Hypothalamus (tissue), 51 donors: ENCODE measurements around the gene NRSN2.
"Not testable (repeated sequence)": the region's sequence is repeated elsewhere in the genome, so short reads cannot be mapped to it uniquely, and the experiment has no call there.

ENCODE experiments used
- DNase-seq, 51 donors: peaks; one replicate each; lab custom pipeline; 2025; lab: John Stamatoyannopoulos, UW

The NRSN2 gene

GRCh38 chr20:347640-348484, 951 bp downstream of the NRSN2 start:
- DNase-seq = peak in 50 of 51 donors; percentile 29 to 95 (median 87)

DNA sequence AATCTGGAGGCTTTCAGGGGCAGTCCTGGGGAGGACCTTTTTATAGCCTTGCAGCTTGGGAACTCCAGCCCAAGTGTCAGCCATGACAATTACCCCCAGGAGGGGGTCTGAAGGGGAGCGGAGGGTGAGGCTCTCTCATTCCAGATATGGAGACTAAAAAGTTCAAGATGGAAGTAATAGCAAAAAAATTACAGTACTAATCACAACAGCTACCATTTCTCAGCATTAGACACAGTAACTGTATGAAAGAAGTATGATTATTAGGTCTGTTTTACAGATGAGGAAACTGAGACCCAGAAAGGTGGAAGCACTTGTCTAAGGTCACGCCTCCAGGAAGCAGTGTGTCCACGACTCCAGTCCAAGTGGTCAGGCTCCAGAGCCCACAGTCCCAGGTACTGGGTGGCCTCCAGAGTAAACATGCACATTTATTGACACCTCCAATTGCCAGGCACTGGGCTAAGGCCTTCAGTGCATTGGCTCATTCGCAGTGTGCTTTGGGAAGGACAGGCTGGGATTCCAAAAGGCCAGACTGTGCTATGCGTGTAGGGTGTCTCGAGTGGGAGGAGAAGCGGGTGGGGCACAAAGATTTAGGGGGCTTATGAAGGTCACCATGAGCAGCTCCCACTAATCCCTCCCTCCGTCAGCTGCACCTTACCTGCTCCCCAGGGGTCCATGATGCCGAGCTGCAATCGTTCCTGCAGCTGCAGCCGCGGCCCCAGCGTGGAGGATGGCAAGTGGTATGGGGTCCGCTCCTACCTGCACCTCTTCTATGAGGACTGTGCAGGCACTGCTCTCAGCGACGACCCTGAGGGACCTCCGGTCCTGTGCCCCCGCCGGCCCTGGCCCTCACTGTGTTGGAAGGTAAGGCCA, 2.3 kb downstream of the NRSN2 start:
- no peak for DNase-seq

DNA sequence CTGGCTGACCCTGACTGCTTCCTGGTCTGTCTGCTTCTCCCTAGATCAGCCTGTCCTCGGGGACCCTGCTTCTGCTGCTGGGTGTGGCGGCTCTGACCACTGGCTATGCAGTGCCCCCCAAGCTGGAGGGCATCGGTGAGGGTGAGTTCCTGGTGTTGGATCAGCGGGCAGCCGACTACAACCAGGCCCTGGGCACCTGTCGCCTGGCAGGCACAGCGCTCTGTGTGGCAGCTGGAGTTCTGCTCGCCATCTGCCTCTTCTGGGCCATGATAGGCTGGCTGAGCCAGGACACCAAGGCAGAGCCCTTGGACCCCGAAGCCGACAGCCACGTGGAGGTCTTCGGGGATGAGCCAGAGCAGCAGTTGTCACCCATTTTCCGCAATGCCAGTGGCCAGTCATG, 6.3 kb downstream of the NRSN2 start:
- no peak for DNase-seq

- DNase-seq = peak in 47 of 51 donors; percentile 11 to 81 (median 49)
Observed at GRCh38 chr20:354298-354977, 7.5 kb downstream of the NRSN2 start.

DNA sequence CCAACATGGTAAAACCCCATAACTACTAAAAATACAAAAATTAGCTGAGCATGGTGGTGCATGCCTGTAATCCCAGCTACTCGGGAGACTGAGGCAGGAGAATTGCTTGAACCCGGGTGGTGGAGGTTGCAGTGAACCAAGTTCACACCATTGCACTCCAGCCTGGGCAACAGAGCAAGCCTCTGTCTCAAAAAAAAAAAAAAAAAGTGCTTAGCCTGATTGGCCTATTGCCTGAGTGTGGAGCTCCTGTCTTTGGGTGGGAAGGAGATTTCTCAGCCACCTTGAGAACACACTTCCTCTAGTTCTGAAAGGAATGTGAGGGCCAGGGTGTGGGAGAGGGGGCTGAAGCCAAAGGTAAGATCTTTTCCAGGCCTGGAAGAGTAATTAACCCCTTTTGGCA, 9.2 kb downstream of the NRSN2 start:
- DNase-seq = not testable (repeated sequence)

DNA sequence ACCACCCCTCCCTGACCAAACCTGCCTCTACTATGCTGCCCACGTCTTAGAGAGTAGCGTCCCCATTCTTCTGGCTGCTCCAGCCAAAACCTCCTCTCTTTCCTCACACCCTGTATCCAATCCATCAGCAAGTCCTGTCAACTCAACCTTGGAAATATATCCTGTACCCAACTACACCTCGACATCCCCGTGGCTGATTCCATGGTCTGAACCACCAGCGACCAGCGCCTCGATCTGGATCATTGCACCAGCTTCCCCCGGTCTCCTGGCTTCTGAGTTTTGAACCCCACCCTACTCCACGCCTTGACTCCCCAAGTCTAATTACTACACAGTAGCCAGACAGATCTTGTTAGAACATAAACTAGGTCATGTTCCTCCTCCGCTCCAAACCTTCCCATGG, 9.8 kb downstream of the NRSN2 start:
- no peak for DNase-seq

DNA sequence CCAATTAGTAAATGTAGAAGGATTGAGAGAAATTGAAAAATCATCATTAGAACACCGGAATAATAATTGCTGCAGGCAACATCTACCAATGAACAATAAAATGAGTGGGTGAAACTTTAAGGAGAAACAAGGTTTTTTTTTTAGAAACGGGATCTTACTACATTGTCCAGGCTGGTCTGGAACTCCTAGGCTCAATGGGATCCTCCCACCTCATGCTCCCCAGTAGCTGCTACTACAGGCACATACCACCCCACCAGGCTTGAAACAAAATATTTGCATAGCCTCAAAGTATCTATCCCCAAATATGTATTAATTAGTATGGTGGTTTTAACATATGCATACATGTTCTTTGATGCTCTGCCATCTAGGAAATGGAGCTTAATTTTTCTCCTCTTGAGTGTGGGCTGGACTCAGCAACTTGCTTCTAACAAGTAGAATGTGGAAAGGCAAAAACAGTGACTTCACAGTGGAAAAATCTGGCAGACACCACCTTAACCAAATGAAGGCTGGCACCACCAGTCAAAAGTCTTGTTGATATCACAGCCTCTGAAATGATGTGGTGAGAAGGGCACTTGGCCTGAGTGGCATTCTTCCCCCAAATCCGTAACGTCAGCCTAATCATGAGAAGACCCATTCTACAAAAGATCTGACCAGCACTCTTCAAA, 12.1 kb downstream of the NRSN2 start:
- DNase-seq = no peak

GRCh38 chr20:361561-361960, 14.7 kb downstream of the NRSN2 start:
- no peak for DNase-seq

DNA sequence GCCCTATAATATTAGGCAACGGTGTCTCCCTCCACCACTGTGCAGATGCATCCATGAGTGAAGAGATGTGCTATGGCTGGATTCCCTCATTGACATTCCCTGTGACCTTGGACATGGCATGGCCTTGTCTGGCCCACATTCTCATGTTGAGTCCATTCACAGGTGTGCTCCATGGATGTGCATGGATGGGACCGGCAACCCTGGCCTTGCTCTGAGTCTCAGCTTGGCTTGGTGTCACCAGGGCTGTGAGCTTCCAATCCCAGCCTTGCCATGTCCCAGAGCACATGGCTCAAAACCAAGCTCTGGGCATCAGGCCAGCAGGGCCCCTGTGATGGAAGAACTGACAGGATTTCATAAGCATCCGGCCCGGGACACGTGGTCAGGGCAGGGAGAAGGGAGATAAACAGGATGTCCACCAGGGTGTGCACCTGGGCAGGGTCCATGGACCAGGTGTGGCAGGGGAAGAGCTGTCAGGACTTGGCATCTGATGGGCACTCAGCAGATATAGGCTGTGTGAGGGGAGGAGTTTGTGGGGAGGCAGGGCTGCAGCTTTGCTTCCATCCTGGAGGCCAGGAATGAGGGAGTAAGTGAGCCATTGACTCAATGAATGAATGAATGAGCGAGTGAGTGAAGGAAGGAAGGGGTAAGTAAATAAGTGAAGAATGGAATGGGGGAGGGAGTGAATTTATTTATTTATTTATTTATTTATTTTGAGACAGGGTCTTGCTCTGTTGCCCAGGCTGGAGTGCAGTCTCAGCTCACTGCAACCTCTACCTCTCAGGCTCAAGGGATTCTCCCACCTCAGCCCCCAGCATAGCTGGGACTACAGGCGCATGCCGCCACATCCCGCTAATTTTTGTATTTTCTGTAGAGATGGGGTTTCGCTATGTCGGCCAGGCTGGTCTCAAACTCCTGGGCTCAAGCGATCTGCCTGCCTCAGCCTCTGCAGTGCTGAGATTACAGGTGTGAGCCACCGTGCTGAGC, 15.7 kb downstream of the NRSN2 start:
- peak in 42 of 51 donors; percentile 1 to 77 (median 48) for DNase-seq

DNA sequence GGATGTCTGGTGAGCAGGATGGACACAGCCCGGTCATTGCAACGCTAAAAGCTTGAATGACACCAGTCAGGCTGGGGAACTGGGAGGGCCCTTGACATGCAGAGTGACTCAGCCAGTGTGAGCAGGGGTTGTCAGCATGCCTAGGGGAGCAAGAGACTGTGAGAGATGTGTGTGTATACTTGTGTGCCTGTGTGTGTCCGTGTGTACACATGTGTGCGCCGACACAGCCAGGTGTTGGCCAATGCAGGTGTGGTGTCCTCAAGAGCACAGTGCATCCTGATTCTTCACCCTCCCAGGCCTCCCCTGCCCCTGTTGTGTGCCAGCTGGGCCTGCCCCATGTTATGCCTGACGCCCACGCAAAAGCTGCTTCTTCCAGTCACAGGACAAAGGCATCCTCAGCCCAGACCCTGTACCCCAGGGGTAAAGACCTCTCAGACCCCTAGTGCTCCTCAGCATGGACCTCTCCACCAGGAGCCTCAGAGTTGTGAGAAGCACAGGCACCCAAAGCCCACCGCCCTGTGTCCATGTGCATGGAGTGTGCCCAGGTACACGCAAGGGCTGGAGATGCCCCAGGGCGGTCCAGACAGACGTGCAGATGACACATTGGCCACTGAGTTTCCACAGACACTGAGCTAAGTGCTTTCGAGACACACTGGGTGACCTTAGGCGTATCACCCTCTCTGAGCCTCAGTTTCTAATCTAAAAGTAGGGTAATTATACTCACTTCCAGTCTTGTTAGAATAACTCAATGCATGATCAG, 16.6 kb downstream of the NRSN2 start:
- no peak for DNase-seq

DNA sequence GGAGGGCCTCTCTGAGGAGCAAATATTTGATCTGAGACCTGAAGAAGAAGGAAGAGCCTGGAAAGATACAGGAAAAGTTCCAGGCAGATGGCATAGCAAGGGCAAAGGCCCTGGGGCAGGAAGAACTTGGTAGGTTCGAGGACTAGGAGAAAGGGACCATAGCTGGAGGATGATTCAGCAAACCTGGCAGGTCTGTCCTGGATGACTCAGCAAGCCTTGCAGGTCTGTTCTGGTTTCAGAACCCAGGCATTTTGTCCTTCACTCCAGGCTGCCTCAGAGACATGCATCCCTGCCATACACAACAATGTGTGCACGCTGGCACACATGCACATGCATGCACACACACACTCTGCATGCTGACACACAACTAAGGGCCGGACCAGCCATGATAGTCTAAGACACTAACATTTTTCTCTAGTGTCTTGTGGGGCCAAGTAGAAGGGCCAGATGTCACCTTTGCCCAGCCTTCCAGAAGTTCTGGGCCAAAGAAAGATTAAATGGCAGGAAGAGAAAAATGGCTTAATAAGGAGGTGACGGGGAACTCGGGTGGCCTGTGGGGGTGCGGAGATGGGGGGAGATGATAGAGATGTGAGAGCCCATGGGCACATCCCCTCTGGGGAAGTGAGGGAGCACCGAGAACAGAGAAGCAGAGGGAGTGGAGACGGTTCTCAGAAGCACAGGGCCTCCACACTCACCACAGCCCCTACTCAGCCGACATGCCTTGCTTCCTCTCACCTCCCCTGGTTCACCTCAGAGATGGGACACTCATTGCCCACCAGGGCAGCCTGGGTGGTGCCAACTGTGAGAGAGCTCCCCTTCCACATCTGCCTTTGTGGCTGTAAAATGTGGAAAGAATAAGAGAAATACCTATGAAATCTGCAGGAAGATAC, 18.2 kb downstream of the NRSN2 start:
- no peak for DNase-seq

DNA sequence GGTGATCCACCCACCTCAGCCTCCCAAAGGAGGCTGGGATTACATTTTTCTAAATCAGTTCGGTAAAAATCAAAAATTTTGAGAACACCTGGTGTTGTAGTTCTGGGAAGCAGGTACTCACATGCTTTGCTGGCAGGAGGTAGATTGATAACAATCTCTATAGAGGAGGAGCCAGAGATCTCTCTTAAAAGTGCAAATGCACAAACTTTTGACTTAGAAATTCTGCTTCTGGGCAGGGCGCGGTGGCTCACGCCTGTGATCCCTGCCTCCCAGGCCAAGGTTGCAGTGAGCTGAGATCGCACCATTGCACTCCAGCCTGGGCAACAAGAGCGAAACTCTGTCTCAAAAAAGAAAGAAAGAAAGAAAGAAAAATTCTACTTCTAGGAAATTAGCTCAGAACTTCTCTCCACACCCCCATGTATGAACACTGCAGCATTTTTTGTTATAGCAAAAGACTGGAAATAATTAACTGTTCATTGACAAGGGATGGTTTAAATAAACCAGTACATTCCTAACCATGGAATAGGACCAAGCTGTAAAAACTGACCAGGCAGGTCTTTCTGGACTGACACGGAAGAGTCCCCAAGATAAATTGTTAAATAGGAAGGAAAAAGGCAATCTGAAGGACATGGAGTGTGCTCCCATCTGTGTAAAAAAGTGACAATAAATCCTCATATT, 19.3 kb downstream of the NRSN2 start:
- DNase-seq = no peak

GRCh38 chr20:366719-367485, 20.0 kb downstream of the NRSN2 start:
- DNase-seq = no peak

- DNase-seq = no peak
Observed at GRCh38 chr20:367486-367887, 20.6 kb downstream of the NRSN2 start.

- no peak for DNase-seq
Observed at GRCh38 chr20:368915-369314, 22.0 kb downstream of the NRSN2 start.

DNA sequence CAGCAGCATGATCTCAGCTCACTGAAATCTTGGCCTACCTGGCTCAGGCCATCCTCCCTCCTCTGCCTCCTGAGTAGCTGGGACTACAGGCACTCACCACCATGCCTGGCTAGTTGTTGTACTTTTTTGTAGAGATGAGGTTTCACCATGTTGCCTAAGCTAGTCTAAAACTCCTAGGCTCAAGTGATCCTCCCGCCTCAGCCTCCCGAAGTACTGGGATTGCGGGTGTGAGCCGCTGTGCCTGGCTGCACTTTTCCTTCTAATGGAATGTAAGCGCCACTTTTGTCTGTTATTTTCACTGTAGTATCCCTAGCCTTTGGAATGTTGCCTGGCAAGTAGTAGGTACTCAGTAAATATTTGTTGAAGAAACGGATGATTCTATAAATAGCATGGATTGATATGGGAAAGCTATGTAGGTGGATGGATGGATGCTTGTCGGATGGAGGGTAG, 23.3 kb downstream of the NRSN2 start:
- no peak for DNase-seq
